Measurements from ENCODE around the gene BDKRB2.

DNA sequence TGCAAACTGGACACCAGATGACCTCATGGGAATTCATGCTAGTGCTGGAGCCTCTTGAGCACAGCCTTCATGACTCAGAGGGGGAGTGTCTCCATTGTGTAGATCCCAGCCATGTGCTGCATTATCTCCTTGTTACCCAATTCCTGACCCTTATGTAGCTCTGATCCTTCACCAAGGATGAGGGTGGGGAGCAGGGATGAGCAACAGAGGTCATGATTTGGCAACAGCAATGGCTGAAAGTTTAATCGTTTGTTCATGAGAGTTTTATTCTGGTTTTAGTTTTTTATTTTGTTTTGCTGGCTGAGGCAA lies 41.9 kb downstream of the BDKRB2 start:
- TF ChIP-seq, protein P1, sequence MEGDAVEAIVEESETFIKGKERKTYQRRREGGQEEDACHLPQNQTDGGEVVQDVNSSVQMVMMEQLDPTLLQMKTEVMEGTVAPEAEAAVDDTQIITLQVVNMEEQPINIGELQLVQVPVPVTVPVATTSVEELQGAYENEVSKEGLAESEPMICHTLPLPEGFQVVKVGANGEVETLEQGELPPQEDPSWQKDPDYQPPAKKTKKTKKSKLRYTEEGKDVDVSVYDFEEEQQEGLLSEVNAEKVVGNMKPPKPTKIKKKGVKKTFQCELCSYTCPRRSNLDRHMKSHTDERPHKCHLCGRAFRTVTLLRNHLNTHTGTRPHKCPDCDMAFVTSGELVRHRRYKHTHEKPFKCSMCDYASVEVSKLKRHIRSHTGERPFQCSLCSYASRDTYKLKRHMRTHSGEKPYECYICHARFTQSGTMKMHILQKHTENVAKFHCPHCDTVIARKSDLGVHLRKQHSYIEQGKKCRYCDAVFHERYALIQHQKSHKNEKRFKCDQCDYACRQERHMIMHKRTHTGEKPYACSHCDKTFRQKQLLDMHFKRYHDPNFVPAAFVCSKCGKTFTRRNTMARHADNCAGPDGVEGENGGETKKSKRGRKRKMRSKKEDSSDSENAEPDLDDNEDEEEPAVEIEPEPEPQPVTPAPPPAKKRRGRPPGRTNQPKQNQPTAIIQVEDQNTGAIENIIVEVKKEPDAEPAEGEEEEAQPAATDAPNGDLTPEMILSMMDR (IDR thresholded peaks at IDR 0.05) = no peak
- TF ChIP-seq POLR2AphosphoS5 (IDR thresholded peaks at IDR 0.05; ENCODE audit: low read depth, low read length) (no peak), TCF7L2 (IDR thresholded peaks at IDR 0.05; ENCODE audit: low read depth, low read length) (no peak), SIN3A (IDR thresholded peaks at IDR 0.05; ENCODE audit: borderline replicate concordance, insufficient read depth, low read depth, low read length) (no peak)
- TF ChIP-seq, protein P2, sequence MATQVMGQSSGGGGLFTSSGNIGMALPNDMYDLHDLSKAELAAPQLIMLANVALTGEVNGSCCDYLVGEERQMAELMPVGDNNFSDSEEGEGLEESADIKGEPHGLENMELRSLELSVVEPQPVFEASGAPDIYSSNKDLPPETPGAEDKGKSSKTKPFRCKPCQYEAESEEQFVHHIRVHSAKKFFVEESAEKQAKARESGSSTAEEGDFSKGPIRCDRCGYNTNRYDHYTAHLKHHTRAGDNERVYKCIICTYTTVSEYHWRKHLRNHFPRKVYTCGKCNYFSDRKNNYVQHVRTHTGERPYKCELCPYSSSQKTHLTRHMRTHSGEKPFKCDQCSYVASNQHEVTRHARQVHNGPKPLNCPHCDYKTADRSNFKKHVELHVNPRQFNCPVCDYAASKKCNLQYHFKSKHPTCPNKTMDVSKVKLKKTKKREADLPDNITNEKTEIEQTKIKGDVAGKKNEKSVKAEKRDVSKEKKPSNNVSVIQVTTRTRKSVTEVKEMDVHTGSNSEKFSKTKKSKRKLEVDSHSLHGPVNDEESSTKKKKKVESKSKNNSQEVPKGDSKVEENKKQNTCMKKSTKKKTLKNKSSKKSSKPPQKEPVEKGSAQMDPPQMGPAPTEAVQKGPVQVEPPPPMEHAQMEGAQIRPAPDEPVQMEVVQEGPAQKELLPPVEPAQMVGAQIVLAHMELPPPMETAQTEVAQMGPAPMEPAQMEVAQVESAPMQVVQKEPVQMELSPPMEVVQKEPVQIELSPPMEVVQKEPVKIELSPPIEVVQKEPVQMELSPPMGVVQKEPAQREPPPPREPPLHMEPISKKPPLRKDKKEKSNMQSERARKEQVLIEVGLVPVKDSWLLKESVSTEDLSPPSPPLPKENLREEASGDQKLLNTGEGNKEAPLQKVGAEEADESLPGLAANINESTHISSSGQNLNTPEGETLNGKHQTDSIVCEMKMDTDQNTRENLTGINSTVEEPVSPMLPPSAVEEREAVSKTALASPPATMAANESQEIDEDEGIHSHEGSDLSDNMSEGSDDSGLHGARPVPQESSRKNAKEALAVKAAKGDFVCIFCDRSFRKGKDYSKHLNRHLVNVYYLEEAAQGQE (IDR thresholded peaks at IDR 0.05; ENCODE audit: insufficient read depth in 1 of 2, low read depth in 2 of 2, low read length in 1 of 2) = no peak
